Karpas-422 (cell line): ENCODE data around the gene C4B. TPM values are rescaled to one million over a fixed set of nuclear protein-coding genes. Genes with fewer than 3 reads are reported as not detected.
"Not testable (repeated sequence)": the region's sequence is repeated elsewhere in the genome, so short reads cannot be mapped to it uniquely, and the experiment has no call there.

ENCODE experiments used
- DNase-seq: peaks from one replicate; pipeline ENCODE4 v3.0.0-alpha.2; 2015
- H2AFZ ChIP-seq: fragments of 200-600 bp; sonication (generic); 2 replicates; pipeline ENCODE4 v1.6.1; 2014; ENCODE audit warnings: antibody characterized with exemption, low read length, mixed read lengths
- H3K27ac ChIP-seq: fragments of 200-600 bp; sonication (generic); 2 replicates; pipeline ENCODE4 v1.5.1; 2014; ENCODE audit warnings: mild to moderate bottlenecking, low read length, moderate library complexity
- H3K27me3 ChIP-seq: fragments of 200-600 bp; sonication (generic); 2 replicates; pipeline ENCODE4 v1.6.1; 2014; ENCODE audit warnings: low read length, mixed read lengths
- H3K36me3 ChIP-seq: fragments of 200-600 bp; sonication (generic); 2 replicates; pipeline ENCODE4 v1.6.1; 2014; ENCODE audit warnings: low read length, mixed read lengths; ENCODE audit not compliant: insufficient read depth
- H3K4me1 ChIP-seq: fragments of 200-600 bp; sonication (generic); 2 replicates; pipeline ENCODE4 v1.6.1; 2014; ENCODE audit warnings: mild to moderate bottlenecking, low read length, mixed read lengths
- H3K4me2 ChIP-seq: fragments of 200-600 bp; sonication (generic); 2 replicates; pipeline ENCODE4 v1.6.1; 2014; ENCODE audit warnings: low read length, low read depth, mild to moderate bottlenecking; ENCODE audit not compliant: poor library complexity, severe bottlenecking
- H3K4me3 ChIP-seq: fragments of 200-600 bp; sonication (generic); 2 replicates; pipeline ENCODE4 v1.5.1; 2014; ENCODE audit warnings: mild to moderate bottlenecking, antibody characterized with exemption, low read length, mixed read lengths
- H3K79me2 ChIP-seq: fragments of 200-600 bp; sonication (generic); 2 replicates; pipeline ENCODE4 v1.6.1; 2014; ENCODE audit warnings: mild to moderate bottlenecking, low read length, mixed read lengths
- H3K9ac ChIP-seq: fragments of 200-600 bp; sonication (generic); 2 replicates; pipeline ENCODE4 v1.6.0; 2014; ENCODE audit warnings: low read length
- H3K9me2 ChIP-seq: fragments of 200-600 bp; sonication (generic), shearing (Covaris generic); replicated peaks from 2 replicates; pipeline ENCODE4 v1.6.0; 2014; ENCODE audit warnings: mild to moderate bottlenecking, low read length, moderate library complexity; ENCODE audit not compliant: insufficient read depth
- H3K9me3 ChIP-seq: fragments of 300-700, 200-600 bp; sonication (generic); 2 replicates; pipeline ENCODE4 v1.6.1; 2014; ENCODE audit warnings: low read length, mixed read lengths
- H4K20me1 ChIP-seq: fragments of 200-600 bp; sonication (generic); 2 replicates; pipeline ENCODE4 v1.6.1; 2014; ENCODE audit warnings: mild to moderate bottlenecking, antibody characterized with exemption, low read length, low read depth; ENCODE audit not compliant: insufficient read depth
- total RNA-seq: library from RNA; depleted of rRNA; stranded (reverse); fragments of >200 nt; shearing (Covaris generic); gene quantifications from 2 replicates; pipeline ENCODE4 v1.2.3, GENCODE V29; 2014; ENCODE audit warnings: low replicate concordance

C4B gene
- total RNA-seq, 1 experiment from 2014 or later = 1.9 TPM

GRCh38 chr6:32057966-32058365 is 43.4 kb downstream of the C4B start:
- H4K20me1 ChIP-seq = no peaks in the 10 kb centered on the region
- no peaks in the 10 kb centered on the region for H3K27me3 ChIP-seq
- H3K27ac ChIP-seq = no peak overlapping the region
- no peak overlapping the region for H2AFZ ChIP-seq
- no peak overlapping the region for H3K9ac ChIP-seq
- no peaks in the 10 kb centered on the region for H3K79me2 ChIP-seq
- no peaks in the 10 kb centered on the region for H3K4me1 ChIP-seq
- H3K9me3 ChIP-seq = no peaks in the 10 kb centered on the region
- no peak overlapping the region for H3K4me2 ChIP-seq
- H3K36me3 ChIP-seq = no peaks in the 10 kb centered on the region
- no peaks in the 10 kb centered on the region for H3K9me2 ChIP-seq
- no peak overlapping the region for H3K4me3 ChIP-seq
- DNase-seq = no peak

DNA sequence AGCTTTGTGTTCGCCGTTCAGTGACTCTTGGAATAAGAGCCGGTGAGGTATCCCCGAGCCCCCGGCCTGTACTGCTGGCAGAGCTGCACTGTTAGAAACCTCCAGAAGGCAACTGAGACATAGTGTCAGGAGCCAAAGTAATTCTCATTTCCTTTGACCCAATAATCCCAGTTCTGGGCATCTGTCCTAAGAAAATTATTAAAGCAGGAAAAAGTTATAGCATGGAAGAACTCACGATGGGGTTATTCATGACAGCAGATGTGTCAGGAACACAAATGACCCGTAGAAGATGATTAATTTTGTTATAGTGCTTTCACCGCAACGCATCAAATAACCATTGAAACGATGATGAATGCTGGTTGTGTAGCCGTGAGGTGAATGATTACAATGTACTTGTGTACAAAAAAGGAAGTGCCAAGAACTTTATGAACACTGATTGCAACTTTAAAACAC is 43.9 kb downstream of the C4B start:
- Histone ChIP-seq H3K9ac (no peak overlapping the region), H3K4me1 (no peaks in the 10 kb centered on the region), H4K20me1 (no peaks in the 10 kb centered on the region), H3K79me2 (no peaks in the 10 kb centered on the region), H3K9me2 (no peaks in the 10 kb centered on the region), H3K9me3 (no peaks in the 10 kb centered on the region), H3K27me3 (no peaks in the 10 kb centered on the region), H3K4me2 (no peak overlapping the region), H3K36me3 (no peaks in the 10 kb centered on the region), H2AFZ (no peak overlapping the region), H3K27ac (no peak overlapping the region), H3K4me3 (no peak overlapping the region)
- no peak for DNase-seq

DNA sequence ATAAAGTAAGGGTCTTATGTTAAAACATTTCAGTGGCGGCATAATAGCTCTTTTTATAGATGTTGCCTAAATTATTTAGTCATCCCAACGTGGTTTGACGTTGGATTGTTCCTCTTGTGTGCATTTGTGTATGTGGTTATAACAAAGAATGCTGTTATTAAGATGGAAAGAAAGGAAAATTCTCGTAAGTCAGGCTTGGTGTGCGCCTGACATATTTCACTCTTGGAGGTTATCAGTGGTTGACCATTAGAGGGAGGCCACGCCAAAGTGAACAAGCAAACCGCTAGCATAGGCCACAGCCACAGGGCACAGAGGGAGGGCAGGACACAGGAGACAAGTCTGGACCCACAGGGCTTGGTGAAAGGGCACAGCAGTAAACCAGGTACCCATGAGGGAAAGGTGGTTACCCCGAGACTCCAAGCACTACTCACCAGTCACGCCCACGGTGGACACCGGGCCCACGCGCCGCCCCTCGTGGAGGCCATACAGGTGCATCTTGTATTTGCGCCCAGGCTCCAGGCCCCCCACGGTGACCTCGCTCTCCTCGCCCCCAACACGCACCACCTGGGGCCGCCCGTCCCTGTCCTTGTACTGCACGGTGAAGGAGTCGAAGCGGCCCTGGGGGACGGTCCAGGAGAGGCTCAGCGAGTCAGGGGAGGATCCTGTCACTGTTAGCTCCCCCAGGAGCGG is 46.5 kb downstream of the C4B start:
- Histone ChIP-seq H3K27me3 (no peaks in the 10 kb centered on the region), H3K4me2 (no peak overlapping the region), H3K9me3 (no peaks in the 10 kb centered on the region), H3K9me2 (no peaks in the 10 kb centered on the region), H3K9ac (no peak overlapping the region), H3K4me3 (no peak overlapping the region), H4K20me1 (no peaks in the 10 kb centered on the region), H3K27ac (no peak overlapping the region), H3K4me1 (no peaks in the 10 kb centered on the region), H3K36me3 (no peaks in the 10 kb centered on the region), H3K79me2 (no peaks in the 10 kb centered on the region), H2AFZ (no peak overlapping the region)
- DNase-seq = no peak

DNA sequence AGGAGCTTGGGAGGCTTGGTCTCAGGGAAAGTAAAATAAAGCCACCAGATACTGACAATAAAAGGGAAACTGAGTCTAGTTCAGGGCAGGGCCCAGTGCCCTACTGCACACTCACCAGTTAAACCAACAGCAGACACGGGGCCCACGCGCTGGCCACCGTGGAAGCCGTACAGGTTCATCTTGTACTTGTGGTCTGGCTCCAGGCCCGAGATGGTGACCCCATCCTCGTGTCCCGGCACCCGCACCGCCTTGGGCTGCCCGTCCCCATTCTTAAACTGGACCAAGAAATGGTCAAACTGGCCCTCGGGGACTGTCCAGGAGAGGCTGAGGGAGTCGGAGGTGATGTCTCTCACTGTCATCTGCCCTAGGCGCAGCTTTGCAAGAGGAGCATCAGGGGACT is 50.1 kb downstream of the C4B start:
- Histone ChIP-seq H3K27me3 (no peaks in the 10 kb centered on the region), H3K27ac (no peak overlapping the region), H3K4me3 (no peak overlapping the region), H3K79me2 (no peaks in the 10 kb centered on the region), H3K4me1 (no peaks in the 10 kb centered on the region), H4K20me1 (no peaks in the 10 kb centered on the region), H3K9ac (no peak overlapping the region), H3K9me3 (no peaks in the 10 kb centered on the region), H2AFZ (no peak overlapping the region), H3K36me3 (no peaks in the 10 kb centered on the region), H3K4me2 (no peak overlapping the region), H3K9me2 (no peaks in the 10 kb centered on the region)
- no peak for DNase-seq

DNA sequence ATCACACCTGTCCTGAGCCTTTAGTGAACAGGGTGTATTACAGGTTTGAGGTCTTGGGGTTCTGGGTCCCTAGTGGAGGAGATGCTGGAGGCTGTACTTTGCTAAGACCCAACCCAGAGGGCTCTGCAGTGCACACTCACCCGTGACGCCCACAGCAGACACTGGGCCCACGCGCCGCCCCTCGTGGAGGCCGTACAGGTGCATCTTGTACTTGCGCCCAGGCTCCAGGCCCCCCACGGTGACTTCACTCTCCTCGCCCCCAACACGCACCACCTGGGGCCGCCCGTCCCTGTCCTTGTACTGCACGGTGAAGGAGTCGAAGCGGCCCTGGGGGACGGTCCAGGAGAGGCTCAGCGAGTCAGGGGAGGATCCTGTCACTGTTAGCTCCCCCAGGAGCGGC is 52.9 kb downstream of the C4B start:
- not testable (repeated sequence) for H3K36me3 ChIP-seq, H3K4me3 ChIP-seq, H4K20me1 ChIP-seq, H3K79me2 ChIP-seq, H3K9ac ChIP-seq, H3K4me2 ChIP-seq, H3K4me1 ChIP-seq, H3K27ac ChIP-seq, DNase-seq, H3K9me3 ChIP-seq, H3K9me2 ChIP-seq, H3K27me3 ChIP-seq, H2AFZ ChIP-seq

- not testable (repeated sequence) for H3K4me2 ChIP-seq, H3K27ac ChIP-seq, H3K36me3 ChIP-seq, H2AFZ ChIP-seq, H4K20me1 ChIP-seq, H3K4me1 ChIP-seq, H3K79me2 ChIP-seq, H3K4me3 ChIP-seq, H3K9ac ChIP-seq, H3K9me2 ChIP-seq, DNase-seq, H3K27me3 ChIP-seq, H3K9me3 ChIP-seq
Observed at GRCh38 chr6:32068315-32068714, 53.7 kb downstream of the C4B start.

GRCh38 chr6:32068867-32069266 is 54.3 kb downstream of the C4B start:
- H3K79me2 ChIP-seq = no peaks in the 10 kb centered on the region
- no peak overlapping the region for H2AFZ ChIP-seq
- H4K20me1 ChIP-seq = no peaks in the 10 kb centered on the region
- H3K9me2 ChIP-seq = no peaks in the 10 kb centered on the region
- H3K4me2 ChIP-seq = no peak overlapping the region
- H3K4me1 ChIP-seq = no peaks in the 10 kb centered on the region
- no peaks in the 10 kb centered on the region for H3K27me3 ChIP-seq
- DNase-seq = no peak
- no peaks in the 10 kb centered on the region for H3K9me3 ChIP-seq
- H3K36me3 ChIP-seq = no peaks in the 10 kb centered on the region
- H3K9ac ChIP-seq = no peak overlapping the region
- no peak overlapping the region for H3K4me3 ChIP-seq
- H3K27ac ChIP-seq = no peak overlapping the region

- DNase-seq = no peak
- H3K4me1 ChIP-seq = no peaks in the 10 kb centered on the region
- H3K9me2 ChIP-seq = no peaks in the 10 kb centered on the region
- H3K9ac ChIP-seq = no peak overlapping the region
- H3K27ac ChIP-seq = no peak overlapping the region
- no peaks in the 10 kb centered on the region for H3K9me3 ChIP-seq
- H4K20me1 ChIP-seq = no peaks in the 10 kb centered on the region
- H3K4me2 ChIP-seq = no peak overlapping the region
- H3K4me3 ChIP-seq = no peak overlapping the region
- H3K79me2 ChIP-seq = no peaks in the 10 kb centered on the region
- no peaks in the 10 kb centered on the region for H3K36me3 ChIP-seq
- H2AFZ ChIP-seq = no peak overlapping the region
- H3K27me3 ChIP-seq = no peaks in the 10 kb centered on the region
Observed at GRCh38 chr6:32069460-32069859, 54.9 kb downstream of the C4B start.
